Brain microvascular endothelial cell (primary cell): Measurements from ENCODE around the gene C22orf39.
A peak's percentile ranks its signal among the peaks of the same experiment; 100 is the strongest.

Source experiments
- DNase-seq: peaks from one replicate; pipeline ENCODE4 v3.0.0-alpha.2; 2020
- H3K27ac ChIP-seq: fragments of 250-450 bp; sonication (Bioruptor Pico); 2 replicates; pipeline ENCODE4 v1.5.1; 2020; ENCODE audit warnings: mild to moderate bottlenecking, moderate library complexity
- H3K27me3 ChIP-seq: fragments of 250-450 bp; sonication (Bioruptor Pico); replicated peaks from 2 replicates; pipeline ENCODE4 v1.5.1; 2020; ENCODE audit warnings: mild to moderate bottlenecking
- H3K36me3 ChIP-seq: fragments of 250-450 bp; sonication (Bioruptor Pico); replicated peaks from 2 replicates; pipeline ENCODE4 v1.5.1; 2020; ENCODE audit warnings: mild to moderate bottlenecking
- H3K4me3 ChIP-seq: 2 replicates; pipeline ENCODE4 v1.5.1; 2011; ENCODE audit warnings: low read depth, mild to moderate bottlenecking, control low read depth, low read length, moderate library complexity
- in situ Hi-C: cut with HindIII; loops from 2 replicates; pipeline ENCODE4 v1.10.0; 2017; ENCODE audit warnings: low sequenced_read_pairs, low pct_ligation_motif_present
- TF ChIP-seq, protein P1 (sequence below): IDR thresholded peaks from 2 replicates; pipeline ENCODE4 v1.5.1; 2011; ENCODE audit warnings: low read depth, mild to moderate bottlenecking, moderate library complexity, low read length, control low read depth, inconsistent platforms; ENCODE audit errors: missing control alignments

C22orf39 gene

DNA sequence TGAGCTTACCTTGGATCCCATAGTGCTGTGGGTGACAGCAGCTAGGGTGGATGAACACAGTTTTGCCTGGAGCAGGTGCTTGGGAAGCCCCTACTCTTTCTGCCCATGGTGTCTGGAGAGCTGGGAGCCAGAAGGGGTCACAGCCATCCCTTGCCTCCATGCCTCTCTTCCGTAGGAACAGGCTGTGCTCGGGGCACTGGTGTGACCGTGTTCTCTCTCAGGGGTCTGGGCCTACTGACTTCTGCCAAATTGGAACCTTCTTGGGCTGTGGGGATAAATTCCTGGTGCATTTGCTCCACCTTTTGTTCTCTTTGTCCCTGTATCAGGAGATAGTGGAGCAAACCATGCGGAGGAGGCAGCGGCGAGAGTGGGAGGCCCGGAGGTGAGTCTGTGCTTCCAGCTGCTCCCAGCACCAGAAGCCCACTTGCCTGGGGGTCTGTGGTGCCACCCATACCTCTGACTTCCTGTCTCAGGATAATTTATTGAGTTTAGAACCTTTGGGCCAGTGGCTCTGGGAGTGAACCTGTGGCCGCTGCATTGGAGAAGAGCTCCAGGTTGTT is 46.6 kb upstream of the C22orf39 start:
- no peak overlapping the region for H3K4me3 ChIP-seq
- TF ChIP-seq, protein P1, sequence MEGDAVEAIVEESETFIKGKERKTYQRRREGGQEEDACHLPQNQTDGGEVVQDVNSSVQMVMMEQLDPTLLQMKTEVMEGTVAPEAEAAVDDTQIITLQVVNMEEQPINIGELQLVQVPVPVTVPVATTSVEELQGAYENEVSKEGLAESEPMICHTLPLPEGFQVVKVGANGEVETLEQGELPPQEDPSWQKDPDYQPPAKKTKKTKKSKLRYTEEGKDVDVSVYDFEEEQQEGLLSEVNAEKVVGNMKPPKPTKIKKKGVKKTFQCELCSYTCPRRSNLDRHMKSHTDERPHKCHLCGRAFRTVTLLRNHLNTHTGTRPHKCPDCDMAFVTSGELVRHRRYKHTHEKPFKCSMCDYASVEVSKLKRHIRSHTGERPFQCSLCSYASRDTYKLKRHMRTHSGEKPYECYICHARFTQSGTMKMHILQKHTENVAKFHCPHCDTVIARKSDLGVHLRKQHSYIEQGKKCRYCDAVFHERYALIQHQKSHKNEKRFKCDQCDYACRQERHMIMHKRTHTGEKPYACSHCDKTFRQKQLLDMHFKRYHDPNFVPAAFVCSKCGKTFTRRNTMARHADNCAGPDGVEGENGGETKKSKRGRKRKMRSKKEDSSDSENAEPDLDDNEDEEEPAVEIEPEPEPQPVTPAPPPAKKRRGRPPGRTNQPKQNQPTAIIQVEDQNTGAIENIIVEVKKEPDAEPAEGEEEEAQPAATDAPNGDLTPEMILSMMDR = no peak
- in situ Hi-C loops = no loop called here
- DNase-seq = no peak
- no peaks in the 10 kb centered on the region for H3K27me3 ChIP-seq
- H3K27ac ChIP-seq = no peak overlapping the region
- no peaks in the 10 kb centered on the region for H3K36me3 ChIP-seq

DNA sequence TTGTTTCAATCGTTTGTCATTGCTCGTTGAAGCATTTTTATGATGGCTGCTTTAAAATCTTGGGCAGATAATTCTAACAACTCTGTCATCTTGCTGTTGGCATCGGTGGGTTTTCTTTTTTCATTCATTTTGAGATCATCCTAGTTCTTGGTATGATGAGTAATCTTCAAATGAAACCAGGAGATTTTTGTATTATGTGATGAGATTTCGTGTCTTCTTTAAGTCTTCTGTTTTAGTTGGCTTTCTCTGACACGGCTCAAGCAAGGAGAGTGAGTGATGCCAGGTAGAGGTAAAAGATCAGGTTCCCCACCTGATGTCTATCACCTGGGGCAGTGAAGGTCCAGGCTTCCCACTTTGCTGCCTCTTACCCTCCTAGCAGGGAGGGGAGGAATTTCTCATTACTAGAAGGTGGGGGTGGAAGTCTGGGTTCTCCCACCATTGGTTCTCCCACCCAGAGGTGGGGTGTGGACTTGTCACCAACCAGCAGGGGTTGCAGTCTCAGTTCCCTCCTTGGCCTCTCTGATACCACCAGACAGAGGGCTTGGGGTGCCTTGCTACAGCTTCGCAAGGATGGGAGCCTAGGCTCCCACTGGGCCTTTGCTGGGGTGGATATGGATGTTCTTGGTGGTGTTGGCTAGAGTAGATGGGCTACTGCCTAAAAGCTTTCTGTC is 45.1 kb upstream of the C22orf39 start:
- H3K36me3 ChIP-seq = no peaks in the 10 kb centered on the region
- no peak overlapping the region for H3K4me3 ChIP-seq
- in situ Hi-C loops = no loop called here
- DNase-seq = no peak
- TF ChIP-seq, protein P1 = no peak
- no peaks in the 10 kb centered on the region for H3K27me3 ChIP-seq
- H3K27ac ChIP-seq = no peak overlapping the region

DNA sequence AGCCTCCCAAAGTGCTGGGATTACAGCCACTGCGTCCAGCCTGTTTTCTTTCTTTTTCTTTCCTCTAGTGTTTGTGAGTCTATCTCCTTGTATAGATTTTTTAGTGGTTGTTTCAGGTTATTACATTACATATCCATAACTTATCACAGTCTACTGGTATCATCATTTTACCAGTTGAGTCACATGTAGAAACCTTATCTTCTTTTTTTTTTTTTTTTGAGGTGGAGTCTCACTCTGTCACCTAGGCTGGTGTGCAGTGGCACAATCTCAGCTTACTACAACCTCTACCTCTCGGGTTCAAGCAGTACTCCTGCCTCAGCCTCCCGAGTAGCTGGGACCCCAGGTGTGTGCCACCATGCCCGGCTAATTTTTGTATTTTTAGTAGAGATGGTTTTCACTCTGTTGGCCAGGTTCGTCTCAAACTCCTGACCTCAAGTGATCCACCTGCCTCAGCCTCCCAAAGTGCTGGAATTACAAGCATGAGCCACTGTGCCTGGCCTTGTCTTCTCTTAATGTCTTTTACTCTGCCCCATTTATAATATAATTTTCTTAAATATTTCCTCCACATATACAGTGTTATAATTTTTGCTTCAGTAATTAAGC is 43.2 kb upstream of the C22orf39 start:
- Histone ChIP-seq H3K4me3 (no peak overlapping the region), H3K36me3 (no peaks in the 10 kb centered on the region), H3K27ac (no peak overlapping the region), H3K27me3 (no peaks in the 10 kb centered on the region)
- in situ Hi-C loops = no loop called here
- DNase-seq = no peak
- TF ChIP-seq, protein P1 = no peak

DNA sequence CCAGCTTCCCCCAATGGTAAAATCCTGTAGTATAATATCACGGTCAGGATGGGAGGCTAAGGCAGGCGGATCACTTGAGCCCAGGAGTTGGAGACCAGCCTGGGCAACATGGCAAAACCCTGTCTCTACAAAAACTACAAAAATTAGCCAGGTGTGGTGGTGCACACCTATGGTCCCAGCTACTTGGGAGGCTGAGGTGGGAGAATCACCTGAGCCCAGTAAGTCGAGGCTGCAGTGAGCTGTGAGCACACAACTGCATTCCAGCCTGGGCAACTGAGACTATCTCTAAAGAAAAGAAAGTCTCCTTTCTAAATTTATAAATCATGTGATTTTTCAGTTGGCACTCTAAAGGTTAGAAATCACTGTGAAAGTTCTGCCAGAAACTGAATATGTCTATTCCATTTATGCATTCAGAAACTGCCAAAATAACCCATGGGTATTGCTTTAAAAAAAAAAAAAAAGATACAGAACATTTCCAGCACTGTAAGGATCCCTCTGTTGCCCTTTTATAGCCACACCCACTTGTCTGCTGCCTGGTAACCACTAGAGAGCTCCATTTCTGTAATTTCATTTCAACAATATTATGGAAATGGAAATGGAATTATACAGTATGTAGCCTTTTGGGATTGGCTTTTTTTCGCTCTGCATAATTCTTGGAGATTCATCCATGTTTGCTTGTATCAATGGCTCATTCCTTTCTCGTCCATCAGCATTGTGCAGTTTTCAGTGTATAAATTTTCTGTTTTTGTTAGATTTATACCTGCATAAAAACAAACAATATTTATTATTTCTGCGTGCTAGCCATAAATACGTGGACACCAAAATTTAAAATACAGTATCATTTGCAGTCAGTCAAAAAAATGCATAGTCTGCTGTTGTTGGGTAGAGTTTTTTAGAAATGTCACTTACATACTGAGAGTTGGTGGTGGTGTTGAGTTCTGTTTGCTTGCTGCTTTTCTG is 41.7 kb upstream of the C22orf39 start:
- no peaks in the 10 kb centered on the region for H3K36me3 ChIP-seq
- in situ Hi-C loops = no loop called here

GRCh38 chr22:19488285-19488684 is 40.8 kb upstream of the C22orf39 start:
- no peak overlapping the region for H3K4me3 ChIP-seq
- DNase-seq = no peak
- no peaks in the 10 kb centered on the region for H3K36me3 ChIP-seq
- TF ChIP-seq, protein P1 = no peak
- in situ Hi-C loops = no loop called here
- H3K27me3 ChIP-seq = no peaks in the 10 kb centered on the region
- H3K27ac ChIP-seq = no peak overlapping the region

More for the DNA sequence above, 41.7 kb upstream of the C22orf39 start:
- no peak overlapping the region for H3K27ac ChIP-seq
- no peaks in the 10 kb centered on the region for H3K27me3 ChIP-seq
- TF ChIP-seq, protein P1 = peak; percentile 36
- no peak overlapping the region for H3K4me3 ChIP-seq
- peak; percentile 9 for DNase-seq
